K562 (cell line): ENCODE results near the gene IGF2R. TPM values are rescaled to one million over a fixed set of nuclear protein-coding genes. Genes with fewer than 3 reads are reported as not detected.

Source experiments
- CUX1 ChIP-seq: fragments of 200-800 bp; sonication (Bioruptor generic); IDR thresholded peaks from 2 replicates; pipeline ENCODE4 v1.6.1; 2016; ENCODE audit warnings: missing genetic modification characterization, missing compliant biosample characterization
- GATAD2B ChIP-seq: fragments of 450-650 bp; IDR thresholded peaks from 2 replicates; pipeline ENCODE4 v1.6.1; 2017; ENCODE audit warnings: mild to moderate bottlenecking, borderline replicate concordance
- HMBOX1 ChIP-seq: sonication (generic); IDR thresholded peaks from 2 replicates; pipeline ENCODE4 v1.6.1; 2016
- PML ChIP-seq: IDR thresholded peaks from 2 replicates; pipeline ENCODE4 v1.6.1; 2012; ENCODE audit warnings: low read length, inconsistent platforms
- RBM34 ChIP-seq: fragments of 200-400 bp; formaldehyde crosslinking; IDR thresholded peaks from 2 replicates; pipeline ENCODE4 v1.6.1; 2018; ENCODE audit warnings: low read length, borderline replicate concordance; ENCODE audit not compliant: insufficient read depth
- SFPQ ChIP-seq: fragments of 200-400 bp; formaldehyde crosslinking; IDR thresholded peaks from 2 replicates; pipeline ENCODE4 v1.6.1; 2017; ENCODE audit warnings: mild to moderate bottlenecking, low read depth, low read length, moderate library complexity
- ZNF133 ChIP-seq: fragments of 250-450 bp; sonication (Bioruptor Pico); IDR thresholded peaks from 2 replicates; pipeline ENCODE4 v1.4.0; 2020; ENCODE audit warnings: mild to moderate bottlenecking
- ZNF143 ChIP-seq: sonication (generic); formaldehyde crosslinking; IDR thresholded peaks from 2 replicates; pipeline ENCODE4 v1.9.0; 2022; ENCODE audit warnings: mild to moderate bottlenecking, missing genetic modification reagents
- ZNF232 ChIP-seq: sonication (generic); formaldehyde crosslinking; IDR thresholded peaks from 2 replicates; pipeline ENCODE4 v1.8.0; 2022; ENCODE audit warnings: mild to moderate bottlenecking, missing genetic modification reagents
- ZNF609 ChIP-seq: sonication (generic); formaldehyde crosslinking; IDR thresholded peaks from 2 replicates; pipeline ENCODE4 v1.8.1; 2023; ENCODE audit warnings: missing genetic modification reagents, mild to moderate bottlenecking, borderline replicate concordance
- ZNF655 ChIP-seq: fragments of 250-450 bp; sonication (Bioruptor Pico); IDR thresholded peaks from 2 replicates; pipeline ENCODE4 v1.5.0; 2021
- polyA plus RNA-seq, 8 experiments: library from polyadenylated mRNA; depleted of rRNA in 4 of 8; stranded (reverse) in 5 of 8; unstranded in 3 of 8; fragments of >200 nt; fragmentation: Nextera tagmentation in 2 of 8; fragmentation: Illumina TruSeq in 1 of 8; extraction: Ambion mirVana in 2 of 8; extraction: Trizol in 1 of 8; gene quantifications; 2 replicates each; pipeline versions ENCODE4 v1.2.1 to v1.2.3, GENCODE V29; 2011 to 2014; ENCODE audit warnings: inconsistent platforms in 1 of 8, missing spikeins in 1 of 8
- total RNA-seq, 7 experiments: library from RNA; depleted of rRNA in 6 of 7; stranded (reverse); fragments of >200 nt in 6 of 7; fragmentation: Illumina TruSeq in 2 of 7; extraction: Trizol in 2 of 7; gene quantifications; 2 replicates each; pipeline versions ENCODE4 v1.2.1 to v1.2.3, GENCODE V29; 2011 to 2021; ENCODE audit warnings: low replicate concordance in 1 of 7

The IGF2R gene
- total and polyA plus RNA-seq, 9 of the 15 experiments (the other 6 are each of a cell fraction or from before 2014, with no cell fraction given): 3.5 to 92.3 (median 34.5) TPM

- TF ChIP-seq GATAD2B (peak; percentile 60; the same call in 1 of the 2 replicates), ZNF609 (CRISPR knock-in tag) (peak; percentile 97; the same call in 1 of the 2 replicates), ZNF232 (CRISPR knock-in tag) (no peak), RBM34 (no peak), CUX1 (CRISPR knock-in tag) (peak; percentile 75), SFPQ (no peak), ZNF655 (no peak), ZNF133 (no peak), ZNF143 (no peak), HMBOX1 (no peak), PML (peak; percentile 99)
These were observed 132.7 kb downstream of the IGF2R start (continued) for GRCh38 chr6:160101277-160102205.
